Measurements from ENCODE around the gene FZD7.

The FZD7 gene

GRCh38 chr2:202025816-202026215 is 7.8 kb upstream of the FZD7 start:
- no peaks in the 10 kb centered on the region for H3K27me3 Mint-ChIP-seq (ENCODE audit: low read depth, poor library complexity)
- peaks cover 61% of the 10 kb centered on the region for H3K4me1 Mint-ChIP-seq
- peaks cover 10% of the 10 kb centered on the region for H3K36me3 Mint-ChIP-seq (ENCODE audit: low read depth)
- no peak for DNase-seq
- no peak overlapping the region for H3K4me3 Mint-ChIP-seq
- H3K9me3 Mint-ChIP-seq: no peaks in the 10 kb centered on the region
- H3K27ac Mint-ChIP-seq: no peak overlapping the region
- no peak for TF ChIP-seq CTCF (IDR thresholded peaks at IDR 0.05)

GRCh38 chr2:202026507-202026906 is 7.1 kb upstream of the FZD7 start:
- peaks cover 68% of the 10 kb centered on the region for H3K4me1 Mint-ChIP-seq
- peak overlapping the region; percentile 26 for H3K27ac Mint-ChIP-seq

DNA sequence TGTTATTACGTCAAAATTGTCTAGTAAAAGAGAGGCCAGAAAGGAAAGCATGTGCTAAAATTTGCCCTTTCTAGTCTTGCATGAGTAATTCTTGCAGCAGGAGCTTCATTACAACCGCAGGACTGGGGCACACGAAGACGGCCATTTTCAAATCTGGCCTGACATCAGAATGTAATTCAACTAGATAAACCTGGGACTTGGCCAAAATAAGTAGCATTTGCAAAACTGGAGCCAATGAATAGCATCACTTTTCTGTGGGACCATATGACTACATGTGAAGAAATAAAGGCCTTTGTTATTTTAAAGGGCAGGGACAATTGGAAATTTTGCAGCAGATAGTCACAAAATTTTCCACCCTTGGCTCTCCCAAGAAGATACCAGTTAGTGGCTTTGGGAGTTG is 3.0 kb upstream of the FZD7 start:
- peak overlapping the region; percentile 98 for H3K4me3 Mint-ChIP-seq
- DNase-seq: no peak
- peaks cover 2% of the 10 kb centered on the region for H3K27me3 Mint-ChIP-seq (ENCODE audit: low read depth, poor library complexity)
- H3K27ac Mint-ChIP-seq: no peak overlapping the region
- TF ChIP-seq CTCF (IDR thresholded peaks at IDR 0.05): no peak
- H3K9me3 Mint-ChIP-seq: no peaks in the 10 kb centered on the region
- H3K4me1 Mint-ChIP-seq: peaks cover 49% of the 10 kb centered on the region
- peaks cover 10% of the 10 kb centered on the region for H3K36me3 Mint-ChIP-seq (ENCODE audit: low read depth)

More at GRCh38 chr2:202026507-202026906, 7.1 kb upstream of the FZD7 start:
- Mint-ChIP-seq H3K4me3 (peak overlapping the region; percentile 2), H3K36me3 (ENCODE audit: low read depth) (peaks cover 10% of the 10 kb centered on the region), H3K27me3 (ENCODE audit: low read depth, poor library complexity) (no peaks in the 10 kb centered on the region), H3K9me3 (no peaks in the 10 kb centered on the region)
- TF ChIP-seq CTCF (IDR thresholded peaks at IDR 0.05): no peak
- no peak for DNase-seq

- peak overlapping the region; percentile 98 for H3K4me3 Mint-ChIP-seq
- TF ChIP-seq CTCF (IDR thresholded peaks at IDR 0.05): no peak
These were observed 2.3 kb upstream of the FZD7 start for GRCh38 chr2:202031246-202031951.

GRCh38 chr2:202032846-202033316 is 774 bp upstream of the FZD7 start:
- peaks cover 41% of the 10 kb centered on the region for H3K4me1 Mint-ChIP-seq
- no peak for TF ChIP-seq CTCF (IDR thresholded peaks at IDR 0.05)
- peaks cover 2% of the 10 kb centered on the region for H3K27me3 Mint-ChIP-seq (ENCODE audit: low read depth, poor library complexity)
- H3K27ac Mint-ChIP-seq: peak overlapping the region; percentile 100
- DNase-seq: peak; percentile 81
- H3K4me3 Mint-ChIP-seq: peak overlapping the region; percentile 98
- peaks cover 10% of the 10 kb centered on the region for H3K36me3 Mint-ChIP-seq (ENCODE audit: low read depth)
- H3K9me3 Mint-ChIP-seq: no peaks in the 10 kb centered on the region

More at GRCh38 chr2:202031246-202031951, 2.3 kb upstream of the FZD7 start:
- no peaks in the 10 kb centered on the region for H3K9me3 Mint-ChIP-seq
- DNase-seq: no peak
- peaks cover 2% of the 10 kb centered on the region for H3K27me3 Mint-ChIP-seq (ENCODE audit: low read depth, poor library complexity)
- H3K36me3 Mint-ChIP-seq (ENCODE audit: low read depth): peaks cover 10% of the 10 kb centered on the region
- peaks cover 42% of the 10 kb centered on the region for H3K4me1 Mint-ChIP-seq
- peak overlapping the region; percentile 100 for H3K27ac Mint-ChIP-seq

Data from nephron progenitor cell (in vitro differentiated cells).